DMS79 treated with DMSO at 0.1 percent for 48 hours (cell line): ENCODE measurements around the gene SMIM10.
"Not testable (repeated sequence)": the region's sequence is repeated elsewhere in the genome, so short reads cannot be mapped to it uniquely, and the experiment has no call there.

ENCODE experiments used
- DNase-seq: peaks from one replicate; lab custom pipeline; 2025; lab: John Stamatoyannopoulos, UW

The SMIM10 gene

GRCh38 chrX:135010921-135011320 is 20.1 kb downstream of the SMIM10 start:
- no peak for DNase-seq

- no peak for DNase-seq
Observed at GRCh38 chrX:135015523-135016245, 24.9 kb downstream of the SMIM10 start.

- not testable (repeated sequence) for DNase-seq
Observed at GRCh38 chrX:135019890-135020289, 29.1 kb downstream of the SMIM10 start.

- DNase-seq, result not testable (repeated sequence)
Observed at GRCh38 chrX:135023791-135024190, 33.0 kb downstream of the SMIM10 start.

- DNase-seq, result no peak
Observed at GRCh38 chrX:135024526-135024925, 33.7 kb downstream of the SMIM10 start.

GRCh38 chrX:135030207-135030963 is 39.6 kb downstream of the SMIM10 start:
- not testable (repeated sequence) for DNase-seq

GRCh38 chrX:135041149-135042123 is 50.6 kb downstream of the SMIM10 start:
- not testable (repeated sequence) for DNase-seq
